ENCODE data around the gene TRIM26. TPM values are rescaled to one million over a fixed set of nuclear protein-coding genes. Genes with fewer than 3 reads are reported as not detected.

TRIM26 gene
- polyA plus RNA-seq, 1 donor from 2014 or later, result 25.9 TPM

DNA sequence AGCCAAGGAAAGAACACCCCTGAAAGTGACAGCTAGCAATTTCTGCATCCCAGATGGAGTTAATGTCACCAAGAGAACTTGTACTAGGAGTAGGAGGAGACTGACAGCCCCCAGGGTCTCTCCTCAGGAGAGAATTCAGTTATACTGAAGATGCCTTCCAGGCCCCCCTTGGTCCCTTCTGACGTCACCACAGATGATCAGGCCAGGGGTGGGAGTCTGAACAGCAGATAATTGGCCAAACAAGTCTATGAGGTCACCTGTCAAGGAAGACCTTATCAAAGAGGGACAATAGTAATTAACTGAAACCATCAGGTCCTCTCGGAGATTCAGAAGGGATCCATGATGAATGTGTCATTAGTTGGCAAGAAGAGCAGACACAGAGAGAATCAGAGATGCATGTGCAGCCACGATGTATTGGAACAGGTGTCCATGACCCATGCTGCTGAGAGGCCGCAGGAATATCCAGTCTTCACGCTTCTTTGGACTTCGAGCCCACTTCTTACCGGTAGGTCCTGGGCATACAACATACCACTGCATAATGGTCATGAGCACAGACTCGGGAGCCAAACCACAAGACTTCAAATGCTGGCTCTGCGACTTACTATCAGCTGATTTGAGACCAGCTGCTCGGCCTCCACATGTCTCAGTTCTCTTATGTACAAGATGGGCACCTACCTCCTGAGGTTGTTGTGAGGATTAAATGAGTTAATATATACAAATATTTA is 62.4 kb downstream of the TRIM26 start:
- H3K27ac ChIP-seq (ENCODE audit: low read length), result no peak overlapping the region
- H3K27me3 ChIP-seq (ENCODE audit: insufficient read depth, low read depth, low read length), result no peaks in the 10 kb centered on the region
- H3K36me3 ChIP-seq (ENCODE audit: insufficient read depth, low read length), result no peaks in the 10 kb centered on the region
- H4K20me1 ChIP-seq (ENCODE audit: insufficient read depth), result no peaks in the 10 kb centered on the region
- no peaks in the 10 kb centered on the region for H3K79me2 ChIP-seq (replicated peaks; ENCODE audit: insufficient read depth, low read length)
- TF ChIP-seq MXI1 (conservative IDR thresholded peaks at IDR 0.05; ENCODE audit: poor library complexity, severe bottlenecking) (no peak), SMC3 (conservative IDR thresholded peaks at IDR 0.05; ENCODE audit: poor library complexity) (no peak)
- no peak overlapping the region for H3K4me3 ChIP-seq (ENCODE audit: low read length)
- H3K9me3 ChIP-seq (ENCODE audit: low read length), result no peaks in the 10 kb centered on the region
- no peak overlapping the region for H3K4me2 ChIP-seq (ENCODE audit: low read length)
- no peak overlapping the region for H3K9ac ChIP-seq (ENCODE audit: low read length)
- no peak overlapping the region for H2AFZ ChIP-seq (ENCODE audit: low read depth, low read length)
- no peaks in the 10 kb centered on the region for H3F3A ChIP-seq (ENCODE audit: insufficient read depth, low read length, poor library complexity, severe bottlenecking)
- no peaks in the 10 kb centered on the region for H3K9me2 ChIP-seq (ENCODE audit: insufficient read depth, low read length)

DNA sequence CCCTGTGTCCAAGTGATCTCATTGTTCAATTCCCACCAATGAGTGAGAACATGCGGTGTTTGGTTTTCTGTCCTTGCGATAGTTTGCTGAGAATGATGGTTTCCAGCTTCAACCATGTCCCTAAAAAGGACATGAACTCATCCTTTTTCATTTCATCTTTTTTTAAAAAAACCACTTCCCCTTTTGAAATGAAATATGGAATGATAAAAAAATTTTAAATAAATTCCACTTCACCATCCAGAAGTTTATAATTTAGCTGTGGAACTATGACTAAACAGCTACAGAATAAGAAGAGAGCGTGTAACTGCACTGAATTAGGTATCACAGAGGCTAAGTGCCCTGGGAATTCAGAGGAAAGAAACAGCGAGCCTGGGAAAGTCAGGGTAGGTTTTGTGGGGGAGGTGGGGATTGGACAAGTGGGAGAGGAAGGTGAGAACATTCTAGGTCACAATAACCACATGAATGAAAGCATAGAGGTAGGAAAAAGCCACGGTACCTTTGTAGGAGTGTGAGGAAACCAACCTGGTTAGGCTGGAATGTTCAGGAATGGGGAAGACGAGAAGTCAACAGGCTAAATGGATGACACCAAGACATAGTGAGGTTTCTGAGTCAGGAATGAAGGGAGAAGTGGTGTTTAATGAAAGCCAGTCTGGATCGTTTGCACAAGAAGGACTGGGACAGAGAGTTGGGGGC is 63.2 kb downstream of the TRIM26 start:
- Histone ChIP-seq H3K36me3 (ENCODE audit: insufficient read depth, low read length) (no peaks in the 10 kb centered on the region), H3K9me2 (ENCODE audit: insufficient read depth, low read length) (no peaks in the 10 kb centered on the region), H3K27ac (ENCODE audit: low read length) (no peak overlapping the region), H3K27me3 (ENCODE audit: insufficient read depth, low read depth, low read length) (no peaks in the 10 kb centered on the region), H3K4me3 (ENCODE audit: low read length) (no peak overlapping the region), H4K20me1 (ENCODE audit: insufficient read depth) (no peaks in the 10 kb centered on the region), H3F3A (ENCODE audit: insufficient read depth, low read length, poor library complexity, severe bottlenecking) (no peaks in the 10 kb centered on the region), H3K4me2 (ENCODE audit: low read length) (no peak overlapping the region), H2AFZ (ENCODE audit: low read depth, low read length) (no peak overlapping the region), H3K9ac (ENCODE audit: low read length) (no peak overlapping the region), H3K79me2 (replicated peaks; ENCODE audit: insufficient read depth, low read length) (no peaks in the 10 kb centered on the region), H3K9me3 (ENCODE audit: low read length) (no peaks in the 10 kb centered on the region)
- TF ChIP-seq EP300 (conservative IDR thresholded peaks at IDR 0.05; ENCODE audit: poor library complexity, severe bottlenecking) (no peak), POLR2AphosphoS5 (IDR thresholded peaks at IDR 0.05) (no peak), RAD21 (conservative IDR thresholded peaks at IDR 0.05) (no peak), SMC3 (conservative IDR thresholded peaks at IDR 0.05; ENCODE audit: poor library complexity) (no peak), MXI1 (conservative IDR thresholded peaks at IDR 0.05; ENCODE audit: poor library complexity, severe bottlenecking) (no peak), TAF1 (IDR thresholded peaks at IDR 0.05; ENCODE audit: low read depth) (no peak), EZH2 (IDR thresholded peaks at IDR 0.05; ENCODE audit: borderline replicate concordance, insufficient read depth, low read length, poor library complexity, severe bottlenecking) (no peak)
- TF ChIP-seq, protein P1, sequence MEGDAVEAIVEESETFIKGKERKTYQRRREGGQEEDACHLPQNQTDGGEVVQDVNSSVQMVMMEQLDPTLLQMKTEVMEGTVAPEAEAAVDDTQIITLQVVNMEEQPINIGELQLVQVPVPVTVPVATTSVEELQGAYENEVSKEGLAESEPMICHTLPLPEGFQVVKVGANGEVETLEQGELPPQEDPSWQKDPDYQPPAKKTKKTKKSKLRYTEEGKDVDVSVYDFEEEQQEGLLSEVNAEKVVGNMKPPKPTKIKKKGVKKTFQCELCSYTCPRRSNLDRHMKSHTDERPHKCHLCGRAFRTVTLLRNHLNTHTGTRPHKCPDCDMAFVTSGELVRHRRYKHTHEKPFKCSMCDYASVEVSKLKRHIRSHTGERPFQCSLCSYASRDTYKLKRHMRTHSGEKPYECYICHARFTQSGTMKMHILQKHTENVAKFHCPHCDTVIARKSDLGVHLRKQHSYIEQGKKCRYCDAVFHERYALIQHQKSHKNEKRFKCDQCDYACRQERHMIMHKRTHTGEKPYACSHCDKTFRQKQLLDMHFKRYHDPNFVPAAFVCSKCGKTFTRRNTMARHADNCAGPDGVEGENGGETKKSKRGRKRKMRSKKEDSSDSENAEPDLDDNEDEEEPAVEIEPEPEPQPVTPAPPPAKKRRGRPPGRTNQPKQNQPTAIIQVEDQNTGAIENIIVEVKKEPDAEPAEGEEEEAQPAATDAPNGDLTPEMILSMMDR (IDR thresholded peaks at IDR 0.05; ENCODE audit: poor library complexity, severe bottlenecking), result no peak
- TF ChIP-seq, protein P2, sequence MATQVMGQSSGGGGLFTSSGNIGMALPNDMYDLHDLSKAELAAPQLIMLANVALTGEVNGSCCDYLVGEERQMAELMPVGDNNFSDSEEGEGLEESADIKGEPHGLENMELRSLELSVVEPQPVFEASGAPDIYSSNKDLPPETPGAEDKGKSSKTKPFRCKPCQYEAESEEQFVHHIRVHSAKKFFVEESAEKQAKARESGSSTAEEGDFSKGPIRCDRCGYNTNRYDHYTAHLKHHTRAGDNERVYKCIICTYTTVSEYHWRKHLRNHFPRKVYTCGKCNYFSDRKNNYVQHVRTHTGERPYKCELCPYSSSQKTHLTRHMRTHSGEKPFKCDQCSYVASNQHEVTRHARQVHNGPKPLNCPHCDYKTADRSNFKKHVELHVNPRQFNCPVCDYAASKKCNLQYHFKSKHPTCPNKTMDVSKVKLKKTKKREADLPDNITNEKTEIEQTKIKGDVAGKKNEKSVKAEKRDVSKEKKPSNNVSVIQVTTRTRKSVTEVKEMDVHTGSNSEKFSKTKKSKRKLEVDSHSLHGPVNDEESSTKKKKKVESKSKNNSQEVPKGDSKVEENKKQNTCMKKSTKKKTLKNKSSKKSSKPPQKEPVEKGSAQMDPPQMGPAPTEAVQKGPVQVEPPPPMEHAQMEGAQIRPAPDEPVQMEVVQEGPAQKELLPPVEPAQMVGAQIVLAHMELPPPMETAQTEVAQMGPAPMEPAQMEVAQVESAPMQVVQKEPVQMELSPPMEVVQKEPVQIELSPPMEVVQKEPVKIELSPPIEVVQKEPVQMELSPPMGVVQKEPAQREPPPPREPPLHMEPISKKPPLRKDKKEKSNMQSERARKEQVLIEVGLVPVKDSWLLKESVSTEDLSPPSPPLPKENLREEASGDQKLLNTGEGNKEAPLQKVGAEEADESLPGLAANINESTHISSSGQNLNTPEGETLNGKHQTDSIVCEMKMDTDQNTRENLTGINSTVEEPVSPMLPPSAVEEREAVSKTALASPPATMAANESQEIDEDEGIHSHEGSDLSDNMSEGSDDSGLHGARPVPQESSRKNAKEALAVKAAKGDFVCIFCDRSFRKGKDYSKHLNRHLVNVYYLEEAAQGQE (IDR thresholded peaks at IDR 0.05; ENCODE audit: borderline replicate concordance), result no peak

All from neural cell (in vitro differentiated cells).